GM23338 (cell line): ENCODE results near the gene CD22. TPM values are rescaled to one million over a fixed set of nuclear protein-coding genes. Genes with fewer than 3 reads are reported as not detected.

Source experiments
- ATAC-seq: fragments of 200-7000 bp; cut with Tn5 transposase; 3 replicates; pipeline ENCODE4 v1.9.1; 2020
- DNase-seq: peaks from one replicate; pipeline ENCODE4 v3.0.0-alpha.2; 2015; ENCODE audit warnings: low spot score
- H2AFZ ChIP-seq: fragments of 200-600 bp; sonication (generic); 2 replicates; pipeline ENCODE4 v1.8.0; 2016; ENCODE audit warnings: antibody characterized with exemption, mild to moderate bottlenecking, moderate library complexity
- H3F3A ChIP-seq: fragments of 200-600 bp; sonication (generic); replicated peaks from 2 replicates; pipeline ENCODE4 v1.8.0; 2017; ENCODE audit warnings: antibody characterized with exemption, mixed run types, low read depth
- H3K27ac ChIP-seq: fragments of 200-600 bp; sonication (generic); 2 replicates; pipeline ENCODE4 v1.6.1; 2016; ENCODE audit warnings: low read depth
- H3K27me3 ChIP-seq: fragments of 200-600 bp; sonication (generic); 2 replicates; pipeline ENCODE4 v1.8.0; 2016; ENCODE audit warnings: mild to moderate bottlenecking, mixed run types, moderate library complexity; ENCODE audit not compliant: insufficient read depth
- H3K36me3 ChIP-seq: fragments of 200-600 bp; sonication (generic); 2 replicates; pipeline ENCODE4 v1.8.0; 2016; ENCODE audit warnings: mild to moderate bottlenecking; ENCODE audit not compliant: insufficient read depth
- H3K4me1 ChIP-seq: fragments of 200-600 bp; sonication (generic); 2 replicates; pipeline ENCODE4 v1.8.0; 2016; ENCODE audit warnings: mild to moderate bottlenecking, moderate library complexity; ENCODE audit not compliant: insufficient read depth
- H3K4me2 ChIP-seq: fragments of 200-600 bp; sonication (generic); 2 replicates; pipeline ENCODE4 v1.7.1; 2017; ENCODE audit warnings: mixed run types
- H3K4me3 ChIP-seq: fragments of 200-600 bp; sonication (generic); 2 replicates; pipeline ENCODE4 v1.6.1; 2016; ENCODE audit warnings: mixed run types
- H3K79me2 ChIP-seq: fragments of 200-600 bp; sonication (generic); replicated peaks from 2 replicates; pipeline ENCODE4 v1.8.0; 2017; ENCODE audit warnings: mild to moderate bottlenecking; ENCODE audit not compliant: insufficient read depth
- H3K9me2 ChIP-seq: fragments of 200-600 bp; sonication (generic); 2 replicates; pipeline ENCODE4 v1.8.0; 2017; ENCODE audit not compliant: insufficient read depth
- H4K20me1 ChIP-seq: fragments of 200-600 bp; sonication (generic); replicated peaks from 2 replicates; pipeline ENCODE4 v1.8.0; 2017; ENCODE audit warnings: mild to moderate bottlenecking; ENCODE audit not compliant: insufficient read depth
- H3K27ac Mint-ChIP-seq: 2 replicates; pipeline ENCODE4 v1.8.0; 2020; ENCODE audit warnings: inconsistent platforms, mild to moderate bottlenecking, moderate library complexity, mixed read lengths
- H3K27me3 Mint-ChIP-seq: 3 replicates; pipeline ENCODE4 v1.8.0; 2022; ENCODE audit warnings: low read depth, mild to moderate bottlenecking, moderate library complexity, mixed read lengths, inconsistent platforms; ENCODE audit not compliant: insufficient read depth, poor library complexity
- H3K36me3 Mint-ChIP-seq: 3 replicates; pipeline ENCODE4 v1.8.0; 2021; ENCODE audit warnings: low read depth, mild to moderate bottlenecking, inconsistent platforms, moderate library complexity, mixed read lengths
- H3K4me1 Mint-ChIP-seq: 3 replicates; pipeline ENCODE4 v1.8.0; 2020; ENCODE audit warnings: mild to moderate bottlenecking, inconsistent platforms, mixed read lengths
- H3K4me3 Mint-ChIP-seq: 3 replicates; pipeline ENCODE4 v1.8.0; 2021; ENCODE audit warnings: moderate library complexity, mild to moderate bottlenecking, inconsistent platforms, mixed read lengths
- H3K9me3 Mint-ChIP-seq: 3 replicates; pipeline ENCODE4 v1.8.0; 2020; ENCODE audit warnings: moderate library complexity, mild to moderate bottlenecking, inconsistent platforms, mixed read lengths
- CREB1 ChIP-seq: fragments of 250-450 bp; sonication (Bioruptor Pico); IDR thresholded peaks from 2 replicates; pipeline ENCODE4 v1.5.0; 2020; ENCODE audit warnings: low read depth, mild to moderate bottlenecking, moderate library complexity
- EZH2 ChIP-seq: fragments of 200-600 bp; sonication (generic); IDR thresholded peaks from one replicate; pipeline ENCODE4 v1.8.0; 2017; ENCODE audit warnings: antibody characterized with exemption, mild to moderate bottlenecking, low read depth; ENCODE audit not compliant: unreplicated experiment
- EZH2phosphoT487 ChIP-seq: fragments of 200-600 bp; sonication (generic); IDR thresholded peaks from one replicate; pipeline ENCODE4 v1.8.1; 2018; ENCODE audit warnings: antibody characterized with exemption; ENCODE audit not compliant: unreplicated experiment
- NANOG ChIP-seq: IDR thresholded peaks from 2 replicates; pipeline ENCODE4 v1.6.1; 2016; ENCODE audit warnings: antibody characterized with exemption, borderline replicate concordance
- POLR2AphosphoS5 ChIP-seq: IDR thresholded peaks from 2 replicates; pipeline ENCODE4 v1.6.1; 2016; ENCODE audit warnings: antibody characterized with exemption, low read depth
- polyA plus RNA-seq: library from polyadenylated mRNA; unstranded; fragments of >200 nt; fragmentation: Nextera tagmentation; extraction: Ambion mirVana; gene quantifications from 2 replicates; pipeline ENCODE4 v1.2.1, GENCODE V29; 2016
- total RNA-seq: library from RNA; depleted of rRNA; stranded (reverse); fragments of >200 nt; shearing (Covaris generic); gene quantifications from 2 replicates; pipeline ENCODE4 v1.2.3, GENCODE V29; 2014
- TF ChIP-seq, protein P1 (sequence below): IDR thresholded peaks from 2 replicates; pipeline ENCODE4 v1.6.1; 2016; ENCODE audit warnings: antibody characterized with exemption
- TF ChIP-seq, protein P2 (sequence below): IDR thresholded peaks from one replicate; pipeline ENCODE4 v1.6.1; 2018; ENCODE audit warnings: antibody characterized with exemption; ENCODE audit not compliant: unreplicated experiment
- TF ChIP-seq, protein P3 (sequence below): fragments of 250-450 bp; sonication (Bioruptor Pico); IDR thresholded peaks from 2 replicates; pipeline ENCODE4 v1.5.0; 2020; ENCODE audit warnings: mild to moderate bottlenecking, moderate library complexity

The CD22 gene
- total and polyA plus RNA-seq, 2 experiments from 2014 or later: 0.10 to 0.32 TPM

DNA sequence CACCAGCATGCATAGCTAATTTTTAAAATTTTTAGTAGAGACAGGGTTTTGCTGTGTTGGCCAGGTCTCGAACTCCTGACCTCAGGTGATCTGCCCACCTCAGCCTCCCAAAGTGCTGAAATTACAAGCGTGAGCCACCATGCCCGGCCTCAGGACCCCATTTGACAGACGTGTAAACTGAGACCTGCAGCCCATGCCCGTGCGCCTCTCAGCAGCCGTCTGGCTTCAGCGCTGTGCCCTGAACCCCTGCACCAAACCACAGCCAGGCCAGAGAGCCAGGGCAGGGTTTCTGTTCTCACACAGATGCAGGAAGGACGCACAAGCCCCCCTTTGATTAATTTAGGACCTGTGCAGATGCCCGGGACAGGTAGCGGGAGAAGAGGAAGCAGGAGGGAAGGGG, 11.4 kb downstream of the CD22 start:
- no peaks in the 10 kb centered on the region for H3K9me2 ChIP-seq
- no peaks in the 10 kb centered on the region for H4K20me1 ChIP-seq
- peaks cover 4% of the 10 kb centered on the region for H3K27me3 Mint-ChIP-seq
- TF ChIP-seq CREB1 (CRISPR knock-in tag) (no peak), NANOG (no peak), EZH2phosphoT487 (no peak), EZH2 (no peak), POLR2AphosphoS5 (no peak)
- TF ChIP-seq, protein P1, sequence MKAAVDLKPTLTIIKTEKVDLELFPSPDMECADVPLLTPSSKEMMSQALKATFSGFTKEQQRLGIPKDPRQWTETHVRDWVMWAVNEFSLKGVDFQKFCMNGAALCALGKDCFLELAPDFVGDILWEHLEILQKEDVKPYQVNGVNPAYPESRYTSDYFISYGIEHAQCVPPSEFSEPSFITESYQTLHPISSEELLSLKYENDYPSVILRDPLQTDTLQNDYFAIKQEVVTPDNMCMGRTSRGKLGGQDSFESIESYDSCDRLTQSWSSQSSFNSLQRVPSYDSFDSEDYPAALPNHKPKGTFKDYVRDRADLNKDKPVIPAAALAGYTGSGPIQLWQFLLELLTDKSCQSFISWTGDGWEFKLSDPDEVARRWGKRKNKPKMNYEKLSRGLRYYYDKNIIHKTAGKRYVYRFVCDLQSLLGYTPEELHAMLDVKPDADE: no peak
- TF ChIP-seq, protein P2, sequence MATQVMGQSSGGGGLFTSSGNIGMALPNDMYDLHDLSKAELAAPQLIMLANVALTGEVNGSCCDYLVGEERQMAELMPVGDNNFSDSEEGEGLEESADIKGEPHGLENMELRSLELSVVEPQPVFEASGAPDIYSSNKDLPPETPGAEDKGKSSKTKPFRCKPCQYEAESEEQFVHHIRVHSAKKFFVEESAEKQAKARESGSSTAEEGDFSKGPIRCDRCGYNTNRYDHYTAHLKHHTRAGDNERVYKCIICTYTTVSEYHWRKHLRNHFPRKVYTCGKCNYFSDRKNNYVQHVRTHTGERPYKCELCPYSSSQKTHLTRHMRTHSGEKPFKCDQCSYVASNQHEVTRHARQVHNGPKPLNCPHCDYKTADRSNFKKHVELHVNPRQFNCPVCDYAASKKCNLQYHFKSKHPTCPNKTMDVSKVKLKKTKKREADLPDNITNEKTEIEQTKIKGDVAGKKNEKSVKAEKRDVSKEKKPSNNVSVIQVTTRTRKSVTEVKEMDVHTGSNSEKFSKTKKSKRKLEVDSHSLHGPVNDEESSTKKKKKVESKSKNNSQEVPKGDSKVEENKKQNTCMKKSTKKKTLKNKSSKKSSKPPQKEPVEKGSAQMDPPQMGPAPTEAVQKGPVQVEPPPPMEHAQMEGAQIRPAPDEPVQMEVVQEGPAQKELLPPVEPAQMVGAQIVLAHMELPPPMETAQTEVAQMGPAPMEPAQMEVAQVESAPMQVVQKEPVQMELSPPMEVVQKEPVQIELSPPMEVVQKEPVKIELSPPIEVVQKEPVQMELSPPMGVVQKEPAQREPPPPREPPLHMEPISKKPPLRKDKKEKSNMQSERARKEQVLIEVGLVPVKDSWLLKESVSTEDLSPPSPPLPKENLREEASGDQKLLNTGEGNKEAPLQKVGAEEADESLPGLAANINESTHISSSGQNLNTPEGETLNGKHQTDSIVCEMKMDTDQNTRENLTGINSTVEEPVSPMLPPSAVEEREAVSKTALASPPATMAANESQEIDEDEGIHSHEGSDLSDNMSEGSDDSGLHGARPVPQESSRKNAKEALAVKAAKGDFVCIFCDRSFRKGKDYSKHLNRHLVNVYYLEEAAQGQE: no peak
- TF ChIP-seq, protein P3, sequence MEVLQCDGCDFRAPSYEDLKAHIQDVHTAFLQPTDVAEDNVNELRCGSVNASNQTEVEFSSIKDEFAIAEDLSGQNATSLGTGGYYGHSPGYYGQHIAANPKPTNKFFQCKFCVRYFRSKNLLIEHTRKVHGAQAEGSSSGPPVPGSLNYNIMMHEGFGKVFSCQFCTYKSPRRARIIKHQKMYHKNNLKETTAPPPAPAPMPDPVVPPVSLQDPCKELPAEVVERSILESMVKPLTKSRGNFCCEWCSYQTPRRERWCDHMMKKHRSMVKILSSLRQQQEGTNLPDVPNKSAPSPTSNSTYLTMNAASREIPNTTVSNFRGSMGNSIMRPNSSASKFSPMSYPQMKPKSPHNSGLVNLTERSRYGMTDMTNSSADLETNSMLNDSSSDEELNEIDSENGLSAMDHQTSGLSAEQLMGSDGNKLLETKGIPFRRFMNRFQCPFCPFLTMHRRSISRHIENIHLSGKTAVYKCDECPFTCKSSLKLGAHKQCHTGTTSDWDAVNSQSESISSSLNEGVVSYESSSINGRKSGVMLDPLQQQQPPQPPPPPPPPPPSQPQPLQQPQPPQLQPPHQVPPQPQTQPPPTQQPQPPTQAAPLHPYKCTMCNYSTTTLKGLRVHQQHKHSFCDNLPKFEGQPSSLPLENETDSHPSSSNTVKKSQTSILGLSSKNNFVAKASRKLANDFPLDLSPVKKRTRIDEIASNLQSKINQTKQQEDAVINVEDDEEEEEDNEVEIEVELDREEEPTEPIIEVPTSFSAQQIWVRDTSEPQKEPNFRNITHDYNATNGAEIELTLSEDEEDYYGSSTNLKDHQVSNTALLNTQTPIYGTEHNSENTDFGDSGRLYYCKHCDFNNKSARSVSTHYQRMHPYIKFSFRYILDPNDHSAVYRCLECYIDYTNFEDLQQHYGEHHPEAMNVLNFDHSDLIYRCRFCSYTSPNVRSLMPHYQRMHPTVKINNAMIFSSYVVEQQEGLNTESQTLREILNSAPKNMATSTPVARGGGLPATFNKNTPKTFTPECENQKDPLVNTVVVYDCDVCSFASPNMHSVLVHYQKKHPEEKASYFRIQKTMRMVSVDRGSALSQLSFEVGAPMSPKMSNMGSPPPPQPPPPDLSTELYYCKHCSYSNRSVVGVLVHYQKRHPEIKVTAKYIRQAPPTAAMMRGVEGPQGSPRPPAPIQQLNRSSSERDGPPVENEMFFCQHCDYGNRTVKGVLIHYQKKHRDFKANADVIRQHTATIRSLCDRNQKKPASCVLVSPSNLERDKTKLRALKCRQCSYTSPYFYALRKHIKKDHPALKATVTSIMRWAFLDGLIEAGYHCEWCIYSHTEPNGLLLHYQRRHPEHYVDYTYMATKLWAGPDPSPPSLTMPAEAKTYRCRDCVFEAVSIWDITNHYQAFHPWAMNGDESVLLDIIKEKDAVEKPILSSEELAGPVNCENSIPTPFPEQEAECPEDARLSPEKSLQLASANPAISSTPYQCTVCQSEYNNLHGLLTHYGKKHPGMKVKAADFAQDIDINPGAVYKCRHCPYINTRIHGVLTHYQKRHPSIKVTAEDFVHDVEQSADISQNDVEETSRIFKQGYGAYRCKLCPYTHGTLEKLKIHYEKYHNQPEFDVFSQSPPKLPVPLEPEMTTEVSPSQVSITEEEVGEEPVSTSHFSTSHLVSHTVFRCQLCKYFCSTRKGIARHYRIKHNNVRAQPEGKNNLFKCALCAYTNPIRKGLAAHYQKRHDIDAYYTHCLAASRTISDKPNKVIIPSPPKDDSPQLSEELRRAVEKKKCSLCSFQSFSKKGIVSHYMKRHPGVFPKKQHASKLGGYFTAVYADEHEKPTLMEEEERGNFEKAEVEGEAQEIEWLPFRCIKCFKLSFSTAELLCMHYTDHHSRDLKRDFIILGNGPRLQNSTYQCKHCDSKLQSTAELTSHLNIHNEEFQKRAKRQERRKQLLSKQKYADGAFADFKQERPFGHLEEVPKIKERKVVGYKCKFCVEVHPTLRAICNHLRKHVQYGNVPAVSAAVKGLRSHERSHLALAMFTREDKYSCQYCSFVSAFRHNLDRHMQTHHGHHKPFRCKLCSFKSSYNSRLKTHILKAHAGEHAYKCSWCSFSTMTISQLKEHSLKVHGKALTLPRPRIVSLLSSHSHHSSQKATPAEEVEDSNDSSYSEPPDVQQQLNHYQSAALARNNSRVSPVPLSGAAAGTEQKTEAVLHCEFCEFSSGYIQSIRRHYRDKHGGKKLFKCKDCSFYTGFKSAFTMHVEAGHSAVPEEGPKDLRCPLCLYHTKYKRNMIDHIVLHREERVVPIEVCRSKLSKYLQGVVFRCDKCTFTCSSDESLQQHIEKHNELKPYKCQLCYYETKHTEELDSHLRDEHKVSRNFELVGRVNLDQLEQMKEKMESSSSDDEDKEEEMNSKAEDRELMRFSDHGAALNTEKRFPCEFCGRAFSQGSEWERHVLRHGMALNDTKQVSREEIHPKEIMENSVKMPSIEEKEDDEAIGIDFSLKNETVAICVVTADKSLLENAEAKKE (CRISPR knock-in tag): no peak
- no peaks in the 10 kb centered on the region for H3K79me2 ChIP-seq
- H3K4me1 Mint-ChIP-seq: no peaks in the 10 kb centered on the region
- H3K4me3 ChIP-seq: no peak overlapping the region
- no peaks in the 10 kb centered on the region for H3K27me3 ChIP-seq
- H3F3A ChIP-seq: no peaks in the 10 kb centered on the region
- no peak overlapping the region for H3K4me2 ChIP-seq
- no peak overlapping the region for H2AFZ ChIP-seq
- no peak overlapping the region for H3K27ac Mint-ChIP-seq
- no peaks in the 10 kb centered on the region for H3K9me3 Mint-ChIP-seq
- no peaks in the 10 kb centered on the region for H3K36me3 ChIP-seq
- ATAC-seq: no peak
- DNase-seq: no peak
- no peaks in the 10 kb centered on the region for H3K36me3 Mint-ChIP-seq
- no peak overlapping the region for H3K27ac ChIP-seq
- no peaks in the 10 kb centered on the region for H3K4me1 ChIP-seq
- no peak overlapping the region for H3K4me3 Mint-ChIP-seq
